Measurements from ENCODE around the gene CDK2. TPM values are rescaled to one million over a fixed set of nuclear protein-coding genes. Genes with fewer than 3 reads are reported as not detected.

Gene CDK2
- 8.9 and 20.2 TPM in 2 replicates for total RNA-seq

GRCh38 chr12:55966408-55967281, at the start of gene CDK2:
CDK2 (plus strand) TSS chr12:55966830; CDS start chr12:55967009, 179 bp downstream.

GRCh38 chr12:55927588-55928502, 38.8 kb upstream of the CDK2 start, which contains the start of gene PYM1:
PYM1 (minus strand) TSS chr12:55927894; CDS start chr12:55927761, 133 bp downstream.

GRCh38 chr12:55930771-55931316, 35.8 kb upstream of the CDK2 start, which contains the start of gene DGKA:
DGKA (plus strand) TSS chr12:55931162; CDS start chr12:55936504, 5,342 bp downstream.

GRCh38 chr12:55965941-55966407, 656 bp upstream of the CDK2 start, which contains the start of gene PMEL:
PMEL (minus strand) TSS chr12:55966042; CDS start chr12:55966011, 31 bp downstream.

GRCh38 chr12:55973599-55974307, 7.1 kb downstream of the CDK2 start, which contains the start of gene RAB5B:
RAB5B (plus strand) TSS chr12:55974078; CDS start chr12:55986961, 12,883 bp downstream.

GRCh38 chr12:55996715-55997534, 30.3 kb downstream of the CDK2 start, which contains the start of gene SUOX:
SUOX (plus strand) TSS chr12:55997276; CDS start chr12:56002222, 4,946 bp downstream.

GRCh38 chr12:56020423-56021184, 54.0 kb downstream of the CDK2 start, which contains the start of gene IKZF4:
IKZF4 (plus strand) TSS chr12:56021043; CDS start chr12:56021494, 451 bp downstream.

Other genes starting within 250 kb of the CDK2 start
- 13.8 and 34.9 TPM in 2 replicates for gene RDH5, start 246.4 kb upstream of the CDK2 start, total RNA-seq
- gene CD63, start 237.8 kb upstream of the CDK2 start, total RNA-seq: 1,787 and 2,090 TPM in 2 replicates
- 12.2 and 15.3 TPM in 2 replicates for gene GDF11, start 223.7 kb upstream of the CDK2 start, total RNA-seq
- gene SARNP, start 149.1 kb upstream of the CDK2 start, total RNA-seq: 44.2 and 48.0 TPM in 2 replicates
- gene ORMDL2, start 148.8 kb upstream of the CDK2 start, total RNA-seq: 27.8 and 30.4 TPM in 2 replicates
- 54.3 and 56.2 TPM in 2 replicates for gene DNAJC14, start 137.2 kb upstream of the CDK2 start, total RNA-seq
- gene MMP19, start 123.9 kb upstream of the CDK2 start, total RNA-seq: 5.8 and 16.2 TPM in 2 replicates
- 18.1 and 19.2 TPM in 2 replicates for gene PYM1, start 38.9 kb upstream of the CDK2 start, total RNA-seq
- gene DGKA, start 35.7 kb upstream of the CDK2 start, total RNA-seq: 62.4 and 86.8 TPM in 2 replicates
- gene PMEL, start 788 bp upstream of the CDK2 start, total RNA-seq: 0.65 and 0.76 TPM in 2 replicates
- 64.1 and 80.2 TPM in 2 replicates for gene RAB5B, start 7.2 kb downstream of the CDK2 start, total RNA-seq
- gene SUOX, start 30.4 kb downstream of the CDK2 start, total RNA-seq: 12.6 and 13.0 TPM in 2 replicates
- gene IKZF4, start 54.2 kb downstream of the CDK2 start, total RNA-seq: 2.4 and 2.7 TPM in 2 replicates
- gene RPS26, start 75.1 kb downstream of the CDK2 start, total RNA-seq: 30.0 and 59.0 TPM in 2 replicates
- 0.10 and 0.52 TPM in 2 replicates for gene ERBB3, start 113.3 kb downstream of the CDK2 start, total RNA-seq
- 82.9 and 117 TPM in 2 replicates for gene PA2G4, start 137.7 kb downstream of the CDK2 start, total RNA-seq
- 1,763 and 2,202 TPM in 2 replicates for gene RPL41, start 149.8 kb downstream of the CDK2 start, total RNA-seq
- 5.3 and 5.5 TPM in 2 replicates for gene ZC3H10, start 151.4 kb downstream of the CDK2 start, total RNA-seq
- 237 and 257 TPM in 2 replicates for gene ESYT1, start 161.4 kb downstream of the CDK2 start, total RNA-seq
- 56.4 and 58.6 TPM in 2 replicates for gene MYL6B, start 185.8 kb downstream of the CDK2 start, total RNA-seq
- gene MYL6, start 191.5 kb downstream of the CDK2 start, total RNA-seq: 850 and 1,190 TPM in 2 replicates
- gene SMARCC2, start 222.7 kb downstream of the CDK2 start, total RNA-seq: 55.4 and 57.7 TPM in 2 replicates